Heart right ventricle (tissue), 16 donors: ENCODE measurements around the gene IQCC. TPM values are rescaled to one million over a fixed set of nuclear protein-coding genes. Genes with fewer than 3 reads are reported as not detected.

ENCODE experiments used
- ATAC-seq, 8 donors: fragments of 200-7000 bp; cut with Tn5 transposase; one replicate each; pipeline ENCODE4 v1.9.1; 2020; ENCODE audit warnings: mild to moderate bottlenecking in 8 of 8, moderate library complexity in 8 of 8, moderate number of reproducible peaks in 1 of 8
- DNase-seq, 2 donors: peaks; one replicate each; pipeline ENCODE4 v3.0.0-alpha.2; 2020
- H3K27ac ChIP-seq, 10 donors: fragments of 200-600 bp; sonication (generic) in 2 of 10; one replicate each; pipeline versions ENCODE4 v1.5.0 to v1.8.0; 2020 to 2022; ENCODE audit warnings: mild to moderate bottlenecking in 3 of 10
- H3K27me3 ChIP-seq, 7 donors: fragments of 200-600 bp; one replicate each; pipeline ENCODE4 v1.8.0; 2021 to 2022; ENCODE audit warnings: mild to moderate bottlenecking in 2 of 7
- H3K36me3 ChIP-seq, 9 donors: fragments of 200-600 bp; sonication (generic) in 1 of 9; one replicate each; pipeline versions ENCODE4 v1.5.0 to v1.8.0; 2020 to 2022; ENCODE audit warnings: mild to moderate bottlenecking in 2 of 9
- H3K4me1 ChIP-seq, 9 donors: fragments of 200-600 bp; sonication (generic) in 1 of 9; one replicate each; pipeline versions ENCODE4 v1.5.0 to v1.8.0; 2020 to 2022; ENCODE audit warnings: mild to moderate bottlenecking in 4 of 9
- H3K4me3 ChIP-seq, 10 donors: fragments of 200-600 bp; sonication (generic) in 2 of 10; one replicate each; pipeline versions ENCODE4 v1.5.0 to v1.8.0; 2020 to 2022; ENCODE audit warnings: mild to moderate bottlenecking in 7 of 10, moderate library complexity in 2 of 10
- H3K9me3 ChIP-seq, 11 donors: fragments of 200-600 bp in 10 of 11; sonication (generic) in 2 of 11; one replicate each; pipeline versions ENCODE4 v1.5.0 to v1.8.0; 2013 to 2022; ENCODE audit warnings: mild to moderate bottlenecking in 2 of 11, control low read depth in 1 of 11, moderate library complexity in 1 of 11
- CTCF ChIP-seq, 9 donors: fragments of 200-600 bp; sonication (generic) in 2 of 9; IDR thresholded peaks; one replicate each; pipeline versions ENCODE4 v1.5.0 to v1.8.0; 2021 to 2022; ENCODE audit warnings: antibody characterized with exemption in 9 of 9, mild to moderate bottlenecking in 5 of 9, moderate library complexity in 1 of 9
- WGBS, 2 donors: extraction: QIAGEN DNeasy Blood & Tissue Kit; methylation state at CpG; one replicate each; pipeline ENCODE4 v1.1.7; 2013; ENCODE audit warnings: inconsistent platforms in 1 of 2; 5-methylcytosine and 5-hydroxymethylcytosine counted together
- intact Hi-C, 10 donors: fragments of 100-400 bp; cut with DNase I; formaldehyde crosslinking; loops; one replicate each; pipeline versions ENCODE4 v1.11.1 to v1.14.2; 2022
- polyA plus RNA-seq, 2 donors: library from polyadenylated mRNA; stranded (reverse); fragments of 200-250 nt; gene quantifications; one replicate each; pipeline ENCODE4 v1.2.3, GENCODE V29; 2013
- total RNA-seq, 10 donors: library from RNA; stranded (reverse); fragmentation: NEBNext Ultra II Directional in 3 of 10; extraction: Animal tissue kit (Norgen Biotek cat#: 25700) in 3 of 10; gene quantifications; one replicate each; pipeline versions ENCODE4 v1.2.1 to v1.2.4, GENCODE V29; 2021 to 2023
- donor health status: Arrhythmogenic right ventricular cardiomyopathy.
- donor health status: ischemic (EF 13 %, LVEDD 7.1; RV severe dilation, severe dysfunction).
- donor health status: healthy with polysubstance abuse.
- donor health status: DM: no; HTN: yes; CAD: no.
- donor health status: DM: no; HTN: no; CAD: no.
- donor health status: ischemic (EF 25% LVEDD 6.9; RV normal size, moderate dysfunction).
- donor health status: ischemic (EF 25% LVEDD 5.7; RV mildly dilated, moderate dysfunction).
- donor health status: healthy.
- donor health status: DM: yes; HTN: yes; CAD: no.
- donor health status: Ischemic cardiomyopathy.
- donor health status: ischemic (EF 35%, LVEDD 5.7; RV mildly dilated, moderate dysfunction).
- donor health status: nonischemic (EF 11% LVEDD 7.7; RV severe dilation, severe dysfunction).
- donor health status: DM: yes; HTN: yes; CAD: no.
- donor health status: PGD.
- donor health status: ischemic (EF 29% LVEDD 5.4; RV normal size, mild dysfunction).
- donor health status: nonischemic (EF 23%, LVEDD 6.1; RV moderate dilation, normal function).

The IQCC gene
- total and polyA plus RNA-seq, 12 donors: 0.34 to 2.0 (median 0.90) TPM

- H3K4me3 ChIP-seq: peak overlapping the region; percentile 47 to 75 (median 62)
- no peaks in the 10 kb centered on the region for H3K27me3 ChIP-seq
- DNase-seq: peak; percentile 70 to 86
- intact Hi-C loops: no loop called here
- H3K36me3 ChIP-seq: peaks cover 0 to 30% (median 8%) of the 10 kb centered on the region in 9 donors
- H3K4me1 ChIP-seq: peaks cover 18 to 58% (median 47%) of the 10 kb centered on the region in 9 donors
- 1% methylated on average over 26 of the region's 26 CpGs for WGBS, 2 donors
- H3K9me3 ChIP-seq: no peaks in the 10 kb centered on the region
- H3K27ac ChIP-seq: peak overlapping the region in 9 of 10 donors; percentile 81 to 93 (median 86)
- ATAC-seq: peak; percentile 37 to 71 (median 62)
- peak in 3 of 9 donors; percentile 6 to 34 (median 32) for TF ChIP-seq CTCF (IDR thresholded peaks at IDR 0.05)
Observed at GRCh38 chr1:32201011-32201855, 4.2 kb upstream of the IQCC start.

- Histone ChIP-seq H3K27ac (peak overlapping the region in 8 of 10 donors; percentile 2 to 81 (median 49)), H3K27me3 (no peaks in the 10 kb centered on the region), H3K9me3 (no peaks in the 10 kb centered on the region), H3K4me3 (peak overlapping the region; percentile 53 to 76 (median 72)), H3K4me1 (peaks cover 9 to 44% (median 37%) of the 10 kb centered on the region in 9 donors), H3K36me3 (peaks cover 0 to 6% (median 0%) of the 10 kb centered on the region in 9 donors)
- intact Hi-C loops: no loop called here
- ATAC-seq (no peak), DNase-seq (no peak)
- TF ChIP-seq CTCF (IDR thresholded peaks at IDR 0.05): no peak
- 33% methylated on average over 26 of the region's 26 CpGs for WGBS, 2 donors
Observed at GRCh38 chr1:32204943-32205361, 519 bp upstream of the IQCC start.

GRCh38 chr1:32208469-32208868 is 3.0 kb downstream of the IQCC start:
- H3K4me1 ChIP-seq: peaks cover 6 to 24% (median 17%) of the 10 kb centered on the region in 9 donors
- H3K4me3 ChIP-seq: no peak overlapping the region
- H3K27ac ChIP-seq: no peak overlapping the region
- 87 to 89% methylated on average over 6 of the region's 6 CpGs for WGBS, 2 donors
- DNase-seq (no peak), ATAC-seq (no peak)
- no peak for TF ChIP-seq CTCF (IDR thresholded peaks at IDR 0.05)
- intact Hi-C loops: no loop called here
- no peaks in the 10 kb centered on the region for H3K9me3 ChIP-seq
- H3K27me3 ChIP-seq: no peaks in the 10 kb centered on the region
- peaks cover 0 to 16% (median 0%) of the 10 kb centered on the region in 9 donors for H3K36me3 ChIP-seq

GRCh38 chr1:32208891-32209328 is 3.4 kb downstream of the IQCC start, which contains the start of gene DCDC2B:
TSS of gene DCDC2B (plus strand) at chr1:32209089. CDS start at chr1:32209094, 5 bp downstream.
- ATAC-seq: peak in 4 of 8 donors; percentile 2 to 13 (median 4)

More at GRCh38 chr1:32208891-32209328, 3.4 kb downstream of the IQCC start, which contains the start of gene DCDC2B:
- peak; percentile 29 to 52 for DNase-seq
- intact Hi-C loops: no loop called here
- no peak within 1 kb of the TSS for H3K4me3 ChIP-seq
- no peak for TF ChIP-seq CTCF (IDR thresholded peaks at IDR 0.05)
- H3K36me3 ChIP-seq: peaks cover 0 to 14% (median 0%) of the 10 kb centered on the region in 9 donors
- H3K27me3 ChIP-seq: no peaks in the 10 kb centered on the region
- H3K4me1 ChIP-seq: peaks cover 6 to 24% (median 17%) of the 10 kb centered on the region in 9 donors
- no peaks in the 10 kb centered on the region for H3K9me3 ChIP-seq
- WGBS, 2 donors: 69 to 70% methylated on average over 5 of the region's 5 CpGs
- no peak within 1 kb of the TSS for H3K27ac ChIP-seq
